Endothelial cell of hepatic sinusoid (primary cell): Measurements from ENCODE around the gene ANKRD11.
"Not testable (repeated sequence)": the region's sequence is repeated elsewhere in the genome, so short reads cannot be mapped to it uniquely, and the experiment has no call there.

Experiments used
- in situ Hi-C: cut with HindIII; loops from 2 replicates; pipeline ENCODE4 v1.10.0; 2017; ENCODE audit warnings: low sequenced_read_pairs

The ANKRD11 gene

GRCh38 chr16:89334988-89335802 lies 155.2 kb downstream of the ANKRD11 start:
- in situ Hi-C loops, result no loop called here

GRCh38 chr16:89334461-89334860 lies 155.9 kb downstream of the ANKRD11 start:
- in situ Hi-C loops, result no loop called here

GRCh38 chr16:89334050-89334449 lies 156.3 kb downstream of the ANKRD11 start:
- in situ Hi-C loops, result no loop called here

DNA sequence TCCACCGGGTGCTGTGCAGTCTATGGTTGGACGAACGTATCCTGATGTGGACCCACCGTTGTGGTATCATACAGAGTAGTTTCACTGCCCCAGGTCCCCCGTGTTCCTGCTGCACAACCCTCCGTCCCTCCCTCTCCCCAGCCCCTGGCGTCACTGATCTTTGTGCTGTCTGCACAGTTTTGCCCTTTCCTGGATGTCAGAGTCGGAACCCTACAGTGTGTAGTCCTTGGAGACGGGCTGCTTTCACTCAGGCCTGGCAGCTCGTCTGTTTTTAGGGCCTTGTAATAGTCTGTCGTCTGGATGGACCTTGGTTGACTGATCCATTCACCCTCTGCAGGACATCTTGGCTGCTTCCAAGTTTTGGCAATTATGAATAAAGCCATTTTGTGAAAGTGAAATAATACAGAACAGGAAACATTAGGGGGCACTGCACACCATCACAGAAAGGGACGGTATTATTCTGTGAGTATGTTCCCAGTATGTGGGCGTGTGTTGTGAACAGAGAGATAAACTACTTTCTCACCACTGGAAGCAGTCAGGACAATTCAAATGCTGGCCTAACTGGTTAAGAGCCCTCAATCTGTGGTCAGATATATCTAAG lies 156.9 kb downstream of the ANKRD11 start:
- in situ Hi-C loops, result not testable (repeated sequence)

DNA sequence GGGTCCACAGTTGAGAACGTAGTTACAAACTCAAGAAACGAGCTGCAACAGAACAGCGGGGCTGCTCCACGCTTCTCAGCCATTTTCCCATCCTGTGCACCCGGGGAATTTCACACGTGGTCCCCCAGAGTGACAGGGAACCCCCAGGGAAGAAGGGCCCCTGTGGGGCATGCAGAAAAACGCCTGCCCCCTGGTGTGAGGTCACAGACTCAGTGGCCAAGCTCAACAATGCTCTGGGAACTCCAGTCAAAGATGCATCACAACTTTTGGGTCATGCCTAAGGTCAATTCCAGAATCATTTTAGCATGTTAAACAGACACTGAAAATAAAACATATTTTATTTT lies 157.5 kb downstream of the ANKRD11 start:
- in situ Hi-C loops, result no loop called here

- in situ Hi-C loops, result no loop called here
Observed at GRCh38 chr16:89332243-89332901, 158.0 kb downstream of the ANKRD11 start.

DNA sequence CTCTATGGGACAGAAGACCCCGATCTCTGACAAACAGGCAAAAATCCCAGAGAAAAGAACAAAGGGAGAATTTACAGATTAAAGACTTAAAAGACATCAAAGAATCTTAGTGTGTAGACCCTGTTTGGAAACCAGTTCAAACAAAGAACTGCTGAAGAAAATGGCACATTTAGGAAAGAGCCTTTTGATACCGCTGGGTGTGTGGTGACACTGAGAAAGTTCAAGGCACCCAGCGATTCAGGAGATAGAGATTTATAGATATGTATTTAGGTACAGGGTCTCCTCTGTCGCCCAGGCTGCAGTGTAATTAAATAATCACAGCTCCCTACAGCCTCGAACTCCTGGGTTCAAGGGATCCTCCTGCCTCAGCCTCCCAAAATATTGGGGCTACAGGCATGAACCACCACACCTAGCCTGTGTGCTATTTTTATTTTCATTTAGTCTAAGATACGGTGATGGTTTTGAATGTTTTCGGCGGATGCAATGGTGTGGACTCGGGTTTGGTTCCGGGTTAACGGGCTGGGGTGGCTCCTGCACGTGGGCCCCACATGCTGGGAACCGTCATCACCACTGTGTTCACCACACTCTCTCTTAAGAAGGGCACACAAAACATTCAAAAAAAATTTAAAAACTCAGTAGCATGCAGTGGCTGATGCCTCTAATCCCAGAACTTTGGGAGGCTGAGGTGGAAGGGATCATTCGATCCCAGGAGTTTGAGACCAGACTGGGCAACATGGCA lies 158.8 kb downstream of the ANKRD11 start:
- in situ Hi-C loops, result no loop called here

DNA sequence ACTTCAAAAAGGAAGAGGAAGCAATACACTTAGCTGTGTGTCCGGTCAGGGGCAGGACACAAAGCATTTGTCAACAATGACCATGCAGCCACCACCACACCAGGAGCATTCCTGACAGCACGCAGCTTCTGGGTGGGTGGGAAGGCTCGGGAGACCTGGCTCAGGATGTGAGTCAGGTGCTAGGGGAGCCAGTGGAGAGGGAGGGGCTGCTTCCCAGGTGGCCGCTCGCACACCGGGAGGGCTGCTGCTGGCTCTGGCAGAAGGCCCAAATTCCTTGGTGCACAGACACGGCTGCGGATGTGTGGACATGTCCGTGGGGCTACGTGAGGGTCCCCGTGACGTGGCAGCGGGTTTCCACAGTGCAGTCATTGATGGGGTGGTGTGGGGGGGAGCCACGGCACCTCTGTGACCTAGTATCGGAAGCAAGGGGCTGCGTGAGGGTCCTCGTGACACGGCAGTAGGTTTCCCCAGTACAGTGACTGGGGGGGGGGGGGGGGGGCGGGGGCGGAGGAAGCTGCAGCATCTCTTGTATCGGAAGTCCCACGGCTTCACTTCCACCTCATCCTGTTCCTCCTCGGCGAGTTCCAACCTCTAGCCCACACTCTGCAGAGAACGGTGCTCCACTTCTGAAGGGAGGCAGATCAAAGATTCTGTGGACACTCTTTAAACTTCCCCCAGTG lies 160.0 kb downstream of the ANKRD11 start:
- in situ Hi-C loops, result no loop called here

DNA sequence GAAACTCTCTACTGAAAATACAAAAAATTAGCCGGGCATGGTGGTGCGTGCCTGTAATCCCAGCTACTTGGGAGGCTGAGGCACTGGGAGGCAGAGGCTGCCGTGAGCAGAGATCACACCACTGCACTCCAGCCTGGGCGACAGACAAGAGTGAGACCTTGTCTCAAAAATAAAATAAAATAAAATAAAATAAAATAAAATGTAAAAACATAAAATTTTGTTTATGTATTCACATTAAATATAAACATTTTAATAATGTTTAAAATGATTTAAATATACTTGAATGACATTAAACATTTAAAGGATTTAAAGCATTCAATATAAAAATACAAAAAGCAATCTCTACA lies 160.6 kb downstream of the ANKRD11 start:
- in situ Hi-C loops, result not testable (repeated sequence)

DNA sequence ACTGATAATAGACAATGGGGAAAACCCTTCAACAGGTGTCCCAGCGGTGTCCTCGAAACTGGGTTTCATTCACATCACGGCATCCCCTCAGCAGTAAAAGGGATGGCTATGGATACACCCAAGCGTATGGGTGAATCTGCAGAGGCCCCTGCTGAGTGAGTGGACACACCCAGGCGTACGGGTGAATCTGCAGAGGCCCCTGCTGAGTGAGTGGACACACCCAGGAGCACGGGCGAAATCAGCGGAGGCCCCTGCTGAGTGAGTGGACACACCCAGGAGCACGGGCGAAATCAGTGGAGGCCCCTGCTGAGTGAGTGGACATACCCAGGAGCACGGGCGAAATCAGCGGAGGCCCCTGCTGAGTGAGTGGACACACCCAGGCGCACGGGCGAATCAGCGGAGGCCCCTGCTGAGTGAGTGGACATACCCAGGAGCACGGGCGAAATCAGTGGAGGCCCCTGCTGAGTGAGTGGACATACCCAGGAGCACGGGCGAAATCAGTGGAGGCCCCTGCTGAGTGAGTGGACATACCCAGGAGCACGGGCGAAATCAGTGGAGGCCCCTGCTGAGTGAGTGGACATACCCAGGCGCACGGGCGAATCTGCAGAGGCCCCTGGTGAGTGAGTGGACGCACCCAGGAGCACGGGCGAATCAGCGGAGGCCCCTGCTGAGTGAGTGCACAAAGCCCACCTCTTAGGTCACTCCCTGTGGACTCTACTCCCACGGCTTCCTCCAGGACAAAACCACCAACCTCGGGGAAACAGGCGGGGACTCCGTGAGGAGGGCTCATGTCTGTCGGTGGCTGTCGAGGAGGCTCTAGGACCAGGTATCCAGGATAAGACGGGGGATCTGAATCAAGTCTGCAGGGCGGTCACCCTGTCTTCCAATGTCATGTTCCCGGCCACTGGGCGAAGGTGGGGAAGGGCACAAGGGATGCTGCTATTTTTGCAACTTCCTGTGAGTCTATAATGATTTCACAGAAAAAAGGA lies 161.7 kb downstream of the ANKRD11 start:
- in situ Hi-C loops, result not testable (repeated sequence)

GRCh38 chr16:89326721-89327120 lies 163.6 kb downstream of the ANKRD11 start:
- in situ Hi-C loops, result no loop called here

- in situ Hi-C loops, result no loop called here
Observed at GRCh38 chr16:89325861-89326471, 164.4 kb downstream of the ANKRD11 start.

DNA sequence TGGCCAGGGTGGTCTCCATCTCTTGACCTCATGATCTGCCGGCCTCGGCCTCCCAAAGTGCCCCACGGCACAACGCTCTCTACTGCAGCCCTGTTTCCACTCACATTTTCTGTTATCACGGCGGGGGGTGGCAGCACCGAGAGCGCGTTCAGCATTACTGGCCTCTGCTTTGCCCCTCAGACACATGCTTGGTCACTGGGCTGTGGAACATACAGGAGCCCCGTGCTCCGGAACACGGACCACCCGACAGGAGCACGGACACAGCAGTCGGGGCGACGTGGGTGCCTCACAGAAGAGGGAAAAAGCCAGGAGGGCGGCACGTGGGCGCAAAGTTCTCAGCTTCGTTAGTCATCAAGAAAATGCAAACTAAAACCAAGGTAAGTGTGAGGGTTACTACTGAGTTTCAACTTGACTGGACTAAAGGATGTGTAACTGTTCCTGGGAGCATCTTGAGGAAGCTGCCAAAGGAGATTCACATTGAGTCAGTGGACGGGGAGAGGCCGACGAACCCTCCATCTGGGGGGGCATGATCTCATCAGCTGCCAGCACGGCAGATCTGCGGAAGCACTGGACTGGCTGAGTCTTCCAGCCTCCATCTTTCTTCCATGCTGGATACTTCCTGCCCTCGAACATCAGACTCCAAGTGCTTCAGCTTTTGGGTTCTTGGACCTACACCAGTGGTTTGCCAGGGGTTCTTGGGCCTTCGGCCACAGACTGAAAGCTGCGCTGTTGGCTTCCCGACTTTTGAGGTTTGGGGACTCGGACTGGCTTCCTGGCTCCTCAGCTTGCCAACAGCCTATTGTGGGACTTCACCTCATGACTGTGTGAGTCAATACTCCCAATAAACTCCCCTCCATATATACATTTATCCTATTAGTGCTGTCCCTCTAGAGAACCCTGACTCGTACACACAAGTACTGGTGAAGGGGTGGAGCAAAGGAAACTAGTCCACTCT lies 166.0 kb downstream of the ANKRD11 start:
- in situ Hi-C loops, result no loop called here

- in situ Hi-C loops, result no loop called here
Observed at GRCh38 chr16:89323120-89323960, 167.0 kb downstream of the ANKRD11 start.

DNA sequence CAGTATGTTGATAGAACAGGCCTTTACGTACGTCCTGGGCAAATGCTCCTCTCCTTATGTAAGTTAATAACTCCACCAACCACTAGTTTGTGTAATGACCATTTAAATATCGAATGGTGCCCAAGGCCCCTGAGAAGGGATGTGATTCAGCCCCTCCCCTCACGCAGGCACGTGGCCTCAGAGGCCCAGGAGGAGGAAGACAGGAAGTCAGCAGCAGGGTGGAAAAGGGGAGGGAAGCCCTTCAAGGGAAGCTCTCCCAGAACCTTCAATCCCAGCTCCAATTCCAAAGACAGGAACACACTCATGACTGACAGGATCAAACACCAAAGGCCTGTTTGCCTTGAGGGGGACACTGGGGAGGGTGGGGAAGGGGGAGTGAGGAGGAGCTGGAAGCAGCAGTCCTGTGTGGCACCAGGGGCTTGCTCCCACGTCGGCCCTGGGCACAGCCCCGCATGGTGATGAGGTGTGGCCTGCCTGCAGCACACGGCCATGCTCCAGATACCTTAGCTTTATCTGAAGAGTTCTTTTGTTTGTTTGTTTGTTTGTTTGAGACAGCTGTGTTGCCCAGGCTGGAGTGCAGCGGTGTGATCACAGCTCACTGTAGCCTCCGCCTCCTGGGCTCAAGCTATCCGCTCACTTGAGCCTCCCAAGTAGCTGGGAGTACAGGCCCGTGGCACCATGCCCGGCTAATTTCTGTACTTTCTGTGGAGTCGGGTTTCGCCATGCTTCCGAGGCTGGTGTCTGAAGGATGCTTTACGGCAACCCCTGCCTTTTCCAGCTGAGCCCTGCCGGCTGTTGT lies 167.8 kb downstream of the ANKRD11 start:
- in situ Hi-C loops, result no loop called here

- in situ Hi-C loops, result no loop called here
Observed at GRCh38 chr16:89320782-89321501, 169.4 kb downstream of the ANKRD11 start.
